SH-SY5Y (cell line): ENCODE data around the gene RAD51B.

ENCODE experiments used
- GATA2 ChIP-seq: IDR thresholded peaks from 2 replicates; pipeline ENCODE4 v1.6.1; 2011; ENCODE audit warnings: mild to moderate bottlenecking, low read depth, low read length
- GATA3 ChIP-seq: IDR thresholded peaks from 2 replicates; pipeline ENCODE4 v1.6.1; 2011; ENCODE audit warnings: low read depth, mild to moderate bottlenecking, low read length, moderate library complexity

GRCh38 chr14:68306934-68307789, 487.6 kb downstream of the RAD51B start:
- TF ChIP-seq GATA3 (no peak), GATA2 (no peak)
